Caco-2 (cell line): ENCODE measurements around the gene PRICKLE3. TPM values are rescaled to one million over a fixed set of nuclear protein-coding genes. Genes with fewer than 3 reads are reported as not detected.

Experiments used
- BruUV-seq: library from RNA; stranded (reverse); fragments of 400-500 nt; replicated peaks from 2 replicates; lab custom pipeline; 2021; lab: Mats Ljungman, UMichigan
- CTCF ChIA-PET: fragments of 300-600 bp; sonication (Branson Sonifier 250); formaldehyde crosslinking; loops from one replicate; lab custom pipeline; 2022; ENCODE audit warnings: antibody characterized with exemption; lab: Charles Lee
- POLR2A ChIA-PET: fragments of 300-600 bp; sonication (Branson Sonifier 250); formaldehyde crosslinking; loops from one replicate; lab custom pipeline; 2022; ENCODE audit warnings: antibody characterized with exemption; lab: Charles Lee
- DNase-seq, 2 experiments: peaks; one replicate each; pipeline versions ENCODE4 v3.0.0 to v3.0.0-alpha.2; 2020 to 2022
- H3K27me3 ChIP-seq: replicated peaks from 2 replicates; pipeline ENCODE4 v1.6.0; 2011; ENCODE audit warnings: low read length; ENCODE audit not compliant: control insufficient read depth, insufficient read depth
- H3K36me3 ChIP-seq: 2 replicates; pipeline ENCODE4 v1.5.1; 2011; ENCODE audit warnings: low read length; ENCODE audit not compliant: control insufficient read depth, insufficient read depth
- H3K4me1 ChIP-seq: fragments of 250-450 bp; sonication (Bioruptor Pico); 2 replicates; pipeline ENCODE4 v1.5.1; 2020; ENCODE audit warnings: mild to moderate bottlenecking
- H3K4me3 ChIP-seq: 2 replicates; pipeline ENCODE4 v1.5.1; 2011; ENCODE audit warnings: low read depth, mild to moderate bottlenecking, control low read depth, low read length
- H3K9me3 ChIP-seq: fragments of 250-450 bp; sonication (Bioruptor Pico); 2 replicates; pipeline ENCODE4 v1.5.1; 2020; ENCODE audit warnings: mild to moderate bottlenecking, moderate library complexity
- H3K27ac Mint-ChIP-seq: one replicate; pipeline ENCODE4 v1.8.0; 2022; ENCODE audit warnings: mixed read lengths; ENCODE audit not compliant: unreplicated experiment
- H3K27me3 Mint-ChIP-seq: one replicate; pipeline ENCODE4 v1.8.0; 2022; ENCODE audit warnings: mixed read lengths; ENCODE audit not compliant: insufficient read depth, unreplicated experiment
- H3K36me3 Mint-ChIP-seq: one replicate; pipeline ENCODE4 v1.8.0; 2022; ENCODE audit warnings: mild to moderate bottlenecking, mixed read lengths; ENCODE audit not compliant: insufficient read depth, unreplicated experiment
- H3K4me1 Mint-ChIP-seq: one replicate; pipeline ENCODE4 v1.8.0; 2022; ENCODE audit warnings: low read depth, mixed read lengths; ENCODE audit not compliant: unreplicated experiment
- H3K4me3 Mint-ChIP-seq: one replicate; pipeline ENCODE4 v1.8.0; 2022; ENCODE audit warnings: mild to moderate bottlenecking, moderate library complexity, mixed read lengths; ENCODE audit not compliant: unreplicated experiment
- H3K9me3 Mint-ChIP-seq: one replicate; pipeline ENCODE4 v1.8.0; 2022; ENCODE audit warnings: mixed read lengths; ENCODE audit not compliant: unreplicated experiment
- CTCF ChIP-seq, 2 experiments: fragments of 200-600 bp in 1 of 2; IDR thresholded peaks; 1 replicate in 1 of 2; 2 replicates in 1 of 2; pipeline versions ENCODE4 v1.5.1 to v1.8.0; 2011 to 2022; ENCODE audit warnings: antibody characterized with exemption in 1 of 2, control low read depth in 1 of 2, inconsistent platforms in 1 of 2, low read depth in 1 of 2, low read length in 1 of 2, mild to moderate bottlenecking in 1 of 2, moderate library complexity in 1 of 2; ENCODE audit not compliant: insufficient read depth in 1 of 2, severe bottlenecking in 1 of 2, unreplicated experiment in 1 of 2
- intact Hi-C: fragments of 100-400 bp; cut with micrococcal nuclease; formaldehyde crosslinking; loops from one replicate; pipeline ENCODE4 v1.10.0; 2022; ENCODE audit not compliant: unreplicated experiment
- total RNA-seq: library from RNA; stranded (reverse); gene quantifications from 2 replicates; pipeline ENCODE4 v1.2.3, GENCODE V29; 2022

The PRICKLE3 gene
- total RNA-seq, 1 experiment from 2014 or later, result 8.4 TPM

- peaks cover 8% of the 10 kb centered on the region for H3K27me3 Mint-ChIP-seq
- intact Hi-C loops, result no loop called here
- BruUV-seq, result no TSS peak
Observed at GRCh38 chrX:49220100-49220499, 33.9 kb upstream of the PRICKLE3 start.

GRCh38 chrX:49214996-49215526, 28.9 kb upstream of the PRICKLE3 start:
- CTCF ChIA-PET, result no interaction called here
- H3K27me3 ChIP-seq, result no peaks in the 10 kb centered on the region
- no peak for DNase-seq
- no peaks in the 10 kb centered on the region for H3K36me3 Mint-ChIP-seq
- no peak for TF ChIP-seq CTCF (IDR thresholded peaks at IDR 0.05; ENCODE audit: insufficient read depth in 1 of 2, low read depth in 1 of 2, low read length in 1 of 2, severe bottlenecking in 1 of 2, unreplicated experiment in 1 of 2)
- intact Hi-C loops, result no loop called here
- H3K27me3 Mint-ChIP-seq, result peaks cover 2% of the 10 kb centered on the region
- no peaks in the 10 kb centered on the region for H3K36me3 ChIP-seq
- no TSS peak for BruUV-seq
- POLR2A ChIA-PET, result no interaction called here
- H3K4me3 ChIP-seq, result no peak overlapping the region
- no peak overlapping the region for H3K4me3 Mint-ChIP-seq
- H3K9me3 ChIP-seq, result no peaks in the 10 kb centered on the region
- H3K4me1 ChIP-seq, result no peaks in the 10 kb centered on the region
- no peaks in the 10 kb centered on the region for H3K4me1 Mint-ChIP-seq
- H3K9me3 Mint-ChIP-seq, result no peaks in the 10 kb centered on the region
- H3K27ac Mint-ChIP-seq, result no peak overlapping the region

More at GRCh38 chrX:49220100-49220499, 33.9 kb upstream of the PRICKLE3 start:
- Histone ChIP-seq H3K27me3 (no peaks in the 10 kb centered on the region), H3K4me1 (no peaks in the 10 kb centered on the region), H3K9me3 (no peaks in the 10 kb centered on the region), H3K4me3 (no peak overlapping the region), H3K36me3 (no peaks in the 10 kb centered on the region)
- CTCF ChIA-PET, result no interaction called here
- Mint-ChIP-seq H3K9me3 (no peaks in the 10 kb centered on the region), H3K4me3 (no peak overlapping the region), H3K36me3 (no peaks in the 10 kb centered on the region), H3K27ac (no peak overlapping the region), H3K4me1 (no peaks in the 10 kb centered on the region)
- POLR2A ChIA-PET, result no interaction called here
- TF ChIP-seq CTCF (IDR thresholded peaks at IDR 0.05; ENCODE audit: insufficient read depth in 1 of 2, low read depth in 1 of 2, low read length in 1 of 2, severe bottlenecking in 1 of 2, unreplicated experiment in 1 of 2), result no peak
- DNase-seq, result no peak

GRCh38 chrX:49214416-49214815, 28.2 kb upstream of the PRICKLE3 start:
- no TSS peak for BruUV-seq
- TF ChIP-seq CTCF (IDR thresholded peaks at IDR 0.05; ENCODE audit: insufficient read depth in 1 of 2, low read depth in 1 of 2, low read length in 1 of 2, severe bottlenecking in 1 of 2, unreplicated experiment in 1 of 2), result no peak
- H3K27me3 ChIP-seq, result no peaks in the 10 kb centered on the region
- no peaks in the 10 kb centered on the region for H3K36me3 Mint-ChIP-seq
- no peaks in the 10 kb centered on the region for H3K4me1 ChIP-seq
- no peak overlapping the region for H3K4me3 Mint-ChIP-seq
- H3K27ac Mint-ChIP-seq, result no peak overlapping the region
- H3K36me3 ChIP-seq, result no peaks in the 10 kb centered on the region
- H3K9me3 Mint-ChIP-seq, result no peaks in the 10 kb centered on the region
- intact Hi-C loops, result no loop called here
- H3K4me3 ChIP-seq, result no peak overlapping the region
- H3K27me3 Mint-ChIP-seq, result peaks cover 2% of the 10 kb centered on the region
- ChIA-PET CTCF (no interaction called here), POLR2A (no interaction called here)
- H3K9me3 ChIP-seq, result no peaks in the 10 kb centered on the region
- DNase-seq, result no peak
- H3K4me1 Mint-ChIP-seq, result no peaks in the 10 kb centered on the region
